Activated CD4-positive, alpha-beta memory T cell treated with anti-CD3 and anti-CD28 coated beads, Interleukin-2, amount 10 ng/mL, durations not matched to agents 7 days and 5 days (primary cell): ENCODE measurements around the gene TMEM229A. TPM values are rescaled to one million over a fixed set of nuclear protein-coding genes. Genes with fewer than 3 reads are reported as not detected.

Source experiments
- CTCF ChIA-PET: fragments of 350-600 bp; sonication (Branson Sonifier 250); formaldehyde crosslinking; loops from one replicate; lab custom pipeline; 2021; ENCODE audit warnings: antibody characterized with exemption, inconsistent platforms; lab: Charles Lee
- POLR2A ChIA-PET: fragments of 350-600 bp; sonication (Branson Sonifier 250); formaldehyde crosslinking; loops from one replicate; lab custom pipeline; 2021; ENCODE audit warnings: antibody characterized with exemption; lab: Charles Lee
- DNase-seq: peaks from one replicate; pipeline ENCODE4 v3.0.0-alpha.2; 2020
- H3K27ac Mint-ChIP-seq: one replicate; pipeline ENCODE4 v1.8.0; 2021; ENCODE audit warnings: mild to moderate bottlenecking, mixed read lengths
- H3K27me3 Mint-ChIP-seq: one replicate; pipeline ENCODE4 v1.8.0; 2021; ENCODE audit warnings: mixed read lengths
- H3K36me3 Mint-ChIP-seq: one replicate; pipeline ENCODE4 v1.8.0; 2021; ENCODE audit warnings: low read depth, mixed read lengths
- H3K4me1 Mint-ChIP-seq: one replicate; pipeline ENCODE4 v1.8.0; 2021; ENCODE audit warnings: mixed read lengths
- H3K4me3 Mint-ChIP-seq: one replicate; pipeline ENCODE4 v1.8.0; 2021; ENCODE audit warnings: mild to moderate bottlenecking, mixed read lengths
- H3K9me3 Mint-ChIP-seq: one replicate; pipeline ENCODE4 v1.8.0; 2021; ENCODE audit warnings: mixed read lengths
- total RNA-seq, 2 experiments: library from RNA; stranded (reverse); gene quantifications; one replicate each; pipeline ENCODE4 v1.2.3, GENCODE V29; 2021

Gene TMEM229A
- total RNA-seq, 2 experiments from 2014 or later: not detected

- Mint-ChIP-seq H3K4me3 (no peak overlapping the region), H3K27me3 (no peaks in the 10 kb centered on the region), H3K9me3 (peaks cover 2% of the 10 kb centered on the region), H3K4me1 (no peaks in the 10 kb centered on the region), H3K27ac (no peak overlapping the region), H3K36me3 (no peaks in the 10 kb centered on the region)
- ChIA-PET POLR2A (no interaction called here), CTCF (no interaction called here)
- DNase-seq: no peak
Measured at GRCh38 chr7:123992913-123993518, 39.9 kb downstream of the TMEM229A start.

- Mint-ChIP-seq H3K36me3 (no peaks in the 10 kb centered on the region), H3K4me3 (no peak overlapping the region), H3K4me1 (no peaks in the 10 kb centered on the region), H3K9me3 (no peaks in the 10 kb centered on the region), H3K27me3 (no peaks in the 10 kb centered on the region), H3K27ac (no peak overlapping the region)
- ChIA-PET CTCF (interaction anchor here (0.7 kb wide), 1 partner anchor 719 kb away, joined by 3 read pairs; no protein-coding TSS in a partner anchor), POLR2A (no interaction called here)
- DNase-seq: no peak
Measured at GRCh38 chr7:123987445-123987844, 45.4 kb downstream of the TMEM229A start.

Other genes starting within 250 kb of the TMEM229A start
- gene HYAL4, start 187.9 kb downstream of the TMEM229A start, total RNA-seq: not detected
- not detected for gene SPAM1, start 107.8 kb downstream of the TMEM229A start, total RNA-seq